ENCODE results near the gene GLYATL3.

Gene GLYATL3

DNA sequence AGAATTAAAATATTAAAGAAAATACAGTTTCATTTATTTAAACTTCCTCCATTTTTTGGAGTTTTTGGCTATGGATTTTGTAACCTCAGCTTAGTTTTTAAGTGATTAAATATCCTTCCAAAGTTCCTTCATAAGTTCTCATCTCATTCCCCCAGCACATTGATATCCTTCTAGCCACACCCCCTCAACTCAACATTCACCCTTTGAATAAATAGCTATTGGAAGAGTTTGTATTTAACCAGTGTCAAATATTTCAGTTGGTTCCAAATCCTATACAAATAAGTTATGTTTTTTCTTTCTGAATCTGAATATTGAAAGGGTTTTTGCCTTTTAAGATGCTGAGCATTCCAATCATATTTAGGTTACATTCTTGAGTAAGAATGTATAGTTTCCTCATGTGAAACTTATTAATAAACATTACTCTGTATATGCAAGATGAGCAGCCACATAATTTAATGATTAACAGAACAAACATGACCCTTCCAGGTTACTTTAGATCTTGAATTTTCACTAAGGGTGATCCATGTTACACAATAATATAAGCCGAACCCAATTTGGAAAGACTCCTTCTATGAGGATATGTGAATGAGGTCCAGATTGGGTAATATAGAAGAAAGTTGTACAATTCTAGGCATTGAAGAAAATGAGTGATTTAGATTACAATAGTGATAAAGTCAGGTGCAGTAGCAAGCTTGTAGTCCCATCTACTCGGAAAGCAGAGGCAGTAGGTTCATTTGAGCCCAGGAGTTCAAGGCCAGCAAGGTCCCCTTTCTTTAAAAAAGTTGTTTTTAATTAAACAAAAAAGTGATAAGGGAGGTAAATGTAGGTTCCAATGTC is 13.6 kb downstream of the GLYATL3 start:
- no peak for DNase-seq (ENCODE audit: low read depth)
- no peak overlapping the region for H3K4me3 ChIP-seq (ENCODE audit: low read depth, low read length)
- TF ChIP-seq CTCF (IDR thresholded peaks at IDR 0.05; ENCODE audit: low read depth, low read length, missing control alignments) = no peak

DNA sequence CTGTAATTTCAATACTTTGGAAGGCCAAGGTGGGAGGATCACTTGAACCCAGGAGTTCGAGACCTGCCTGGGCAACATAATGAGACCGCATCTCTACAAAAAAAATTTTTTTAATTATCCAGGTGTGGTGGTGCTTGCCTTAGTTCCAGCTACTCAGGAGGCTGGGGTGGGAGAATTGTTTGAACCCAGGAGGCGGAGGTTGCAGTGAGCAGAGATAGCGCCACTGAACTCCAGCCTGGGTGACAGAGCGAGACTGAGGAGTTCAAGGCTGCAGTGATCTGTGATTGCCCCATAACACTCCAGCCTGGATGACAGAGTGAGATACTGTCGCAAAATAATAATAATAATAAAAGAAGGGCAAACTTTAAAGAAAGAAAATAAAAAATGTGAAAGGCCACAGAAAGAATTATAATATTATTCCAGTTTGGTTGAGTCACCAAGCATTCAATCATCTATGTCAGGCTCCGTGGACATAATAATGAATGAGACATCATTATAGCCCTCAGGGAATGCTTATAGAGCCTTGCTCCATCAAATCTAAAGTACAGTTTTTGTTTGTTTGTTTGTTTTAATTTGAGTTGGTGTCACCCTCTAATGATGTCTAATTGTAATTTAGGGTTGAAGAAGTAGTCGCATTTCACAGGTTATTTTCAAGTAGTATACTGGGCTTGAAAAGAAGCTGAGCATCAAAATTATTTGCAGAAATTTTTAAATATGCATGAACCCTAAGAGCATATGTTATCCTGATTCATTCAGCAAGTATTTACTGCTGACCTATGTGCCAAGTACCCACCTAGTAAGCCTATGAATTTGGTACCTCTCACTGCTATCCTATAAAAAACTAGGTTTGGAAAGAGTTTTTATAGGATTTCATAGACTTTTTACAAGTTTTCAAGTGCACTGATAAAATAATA is 15.1 kb downstream of the GLYATL3 start:
- DNase-seq (ENCODE audit: low read depth) = no peak
- no peak for TF ChIP-seq CTCF (IDR thresholded peaks at IDR 0.05; ENCODE audit: low read depth, low read length, missing control alignments)
- H3K4me3 ChIP-seq (ENCODE audit: low read depth, low read length) = no peak overlapping the region

- DNase-seq (ENCODE audit: low read depth) = no peak
- no peak overlapping the region for H3K4me3 ChIP-seq (ENCODE audit: low read depth, low read length)
- TF ChIP-seq CTCF (IDR thresholded peaks at IDR 0.05; ENCODE audit: low read depth, low read length, missing control alignments) = no peak
These were observed 15.9 kb downstream of the GLYATL3 start for GRCh38 chr6:49515485-49516146.

GRCh38 chr6:49516147-49516505 is 16.4 kb downstream of the GLYATL3 start:
- no peak for TF ChIP-seq CTCF (IDR thresholded peaks at IDR 0.05; ENCODE audit: low read depth, low read length, missing control alignments)
- no peak for DNase-seq (ENCODE audit: low read depth)
- H3K4me3 ChIP-seq (ENCODE audit: low read depth, low read length) = no peak overlapping the region

DNA sequence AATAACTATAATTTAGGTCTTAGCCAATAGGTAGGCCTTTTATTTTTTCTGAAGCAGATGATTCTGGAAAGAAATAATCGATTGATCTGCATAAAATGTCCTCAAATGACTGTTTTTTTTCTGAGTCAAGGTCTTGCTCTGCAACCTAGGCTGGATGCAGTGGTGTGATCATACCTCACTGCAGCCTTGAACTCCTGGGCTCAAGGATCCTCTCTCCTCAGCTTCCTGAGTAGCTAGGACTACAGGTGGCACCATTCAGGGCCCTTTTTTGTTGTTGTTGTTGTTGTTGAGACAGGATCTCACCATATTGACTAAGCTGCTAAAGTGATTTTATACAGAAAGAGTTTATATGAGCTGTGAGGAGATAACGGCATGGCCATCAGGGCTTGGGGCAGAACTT is 18.2 kb downstream of the GLYATL3 start:
- DNase-seq (ENCODE audit: low read depth) = no peak
- H3K4me3 ChIP-seq (ENCODE audit: low read depth, low read length) = no peak overlapping the region
- TF ChIP-seq CTCF (IDR thresholded peaks at IDR 0.05; ENCODE audit: low read depth, low read length, missing control alignments) = no peak

GRCh38 chr6:49519660-49520059 is 19.9 kb downstream of the GLYATL3 start:
- TF ChIP-seq CTCF (IDR thresholded peaks at IDR 0.05; ENCODE audit: low read depth, low read length, missing control alignments) = no peak
- no peak overlapping the region for H3K4me3 ChIP-seq (ENCODE audit: low read depth, low read length)
- DNase-seq (ENCODE audit: low read depth) = no peak
